Gastroesophageal sphincter (tissue), 3 donors: ENCODE measurements around the gene SV2C.

Experiments used
- EP300 ChIP-seq: sonication (generic); formaldehyde crosslinking; IDR thresholded peaks from one replicate; pipeline ENCODE4 v1.6.1; 2017; ENCODE audit warnings: antibody characterized with exemption, mild to moderate bottlenecking
- POLR2A ChIP-seq, 2 donors: fragments of 450-650 bp; IDR thresholded peaks; one replicate each; pipeline ENCODE4 v1.6.1; 2017; ENCODE audit warnings: antibody characterized with exemption in 2 of 2, mild to moderate bottlenecking in 2 of 2, moderate library complexity in 1 of 2
- POLR2AphosphoS5 ChIP-seq: sonication (generic); formaldehyde crosslinking; IDR thresholded peaks from one replicate; pipeline ENCODE4 v1.6.1; 2017; ENCODE audit warnings: antibody characterized with exemption
- TF ChIP-seq, protein P1 (sequence below), 4 experiments: fragments of 200-600 bp in 2 of 4; fragments of 450-650 bp in 2 of 4; sonication (generic) in 1 of 4; IDR thresholded peaks; one replicate each; pipeline ENCODE4 v1.5.1; 2017 to 2019; ENCODE audit warnings: antibody characterized with exemption in 4 of 4, mild to moderate bottlenecking in 2 of 4, moderate library complexity in 2 of 4

DNA sequence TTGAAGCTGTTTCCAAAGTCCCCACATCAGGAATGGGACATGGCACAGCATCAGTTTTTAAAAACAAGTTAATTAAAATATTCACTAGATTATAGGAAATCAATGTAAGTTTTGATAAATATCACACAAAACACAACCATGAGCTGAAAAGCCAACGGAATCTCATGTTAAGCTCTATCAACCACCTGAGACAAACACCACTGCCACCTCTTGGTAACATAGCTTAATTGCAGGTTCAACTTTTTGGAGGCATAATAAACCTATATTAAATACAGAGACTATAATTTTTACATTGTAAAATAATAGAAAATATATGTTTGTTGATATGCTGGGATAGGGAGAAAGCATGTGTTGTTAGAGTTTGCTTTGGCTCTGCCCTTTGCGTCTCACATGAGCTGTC, 126.1 kb downstream of the SV2C start:
- TF ChIP-seq, protein P1, sequence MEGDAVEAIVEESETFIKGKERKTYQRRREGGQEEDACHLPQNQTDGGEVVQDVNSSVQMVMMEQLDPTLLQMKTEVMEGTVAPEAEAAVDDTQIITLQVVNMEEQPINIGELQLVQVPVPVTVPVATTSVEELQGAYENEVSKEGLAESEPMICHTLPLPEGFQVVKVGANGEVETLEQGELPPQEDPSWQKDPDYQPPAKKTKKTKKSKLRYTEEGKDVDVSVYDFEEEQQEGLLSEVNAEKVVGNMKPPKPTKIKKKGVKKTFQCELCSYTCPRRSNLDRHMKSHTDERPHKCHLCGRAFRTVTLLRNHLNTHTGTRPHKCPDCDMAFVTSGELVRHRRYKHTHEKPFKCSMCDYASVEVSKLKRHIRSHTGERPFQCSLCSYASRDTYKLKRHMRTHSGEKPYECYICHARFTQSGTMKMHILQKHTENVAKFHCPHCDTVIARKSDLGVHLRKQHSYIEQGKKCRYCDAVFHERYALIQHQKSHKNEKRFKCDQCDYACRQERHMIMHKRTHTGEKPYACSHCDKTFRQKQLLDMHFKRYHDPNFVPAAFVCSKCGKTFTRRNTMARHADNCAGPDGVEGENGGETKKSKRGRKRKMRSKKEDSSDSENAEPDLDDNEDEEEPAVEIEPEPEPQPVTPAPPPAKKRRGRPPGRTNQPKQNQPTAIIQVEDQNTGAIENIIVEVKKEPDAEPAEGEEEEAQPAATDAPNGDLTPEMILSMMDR (IDR thresholded peaks at IDR 0.05) = no peak
- TF ChIP-seq POLR2A (IDR thresholded peaks at IDR 0.05) (no peak), EP300 (no peak), POLR2AphosphoS5 (no peak)
